CD14-positive monocyte (primary cell): ENCODE results near the gene TMEM59L. TPM values are rescaled to one million over a fixed set of nuclear protein-coding genes. Genes with fewer than 3 reads are reported as not detected.

Source experiments
- DNase-seq, 3 donors: peaks; one replicate each; pipeline ENCODE4 v3.0.0-alpha.2; 2011 to 2022
- H2AFZ ChIP-seq: 2 replicates; pipeline ENCODE4 v1.6.0; 2012; ENCODE audit warnings: mild to moderate bottlenecking, low read depth, low read length, inconsistent platforms; ENCODE audit not compliant: insufficient read depth, poor library complexity, severe bottlenecking
- H3K27ac ChIP-seq, 2 donors: 1 replicate in 1 of 2; 2 replicates in 1 of 2; pipeline ENCODE4 v1.5.1; 2012 to 2013; ENCODE audit warnings: low read length in 2 of 2, control low read depth in 1 of 2, inconsistent platforms in 1 of 2, low read depth in 1 of 2, mild to moderate bottlenecking in 1 of 2
- H3K27me3 ChIP-seq, 2 donors: one replicate each; pipeline versions ENCODE4 v1.6.0 to v1.6.1; 2011 to 2013; ENCODE audit warnings: low read length in 2 of 2; ENCODE audit not compliant: control insufficient read depth in 2 of 2, insufficient read depth in 2 of 2
- H3K36me3 ChIP-seq, 2 donors: replicated peaks in 1 of 2; 1 replicate in 1 of 2; 2 replicates in 1 of 2; pipeline versions ENCODE4 v1.5.1 to v1.6.1; 2012 to 2013; ENCODE audit warnings: low read length in 2 of 2, control low read depth in 1 of 2, inconsistent platforms in 1 of 2, mild to moderate bottlenecking in 1 of 2; ENCODE audit not compliant: insufficient read depth in 2 of 2, control insufficient read depth in 1 of 2
- H3K4me1 ChIP-seq, 2 donors: 1 replicate in 1 of 2; 2 replicates in 1 of 2; pipeline versions ENCODE4 v1.5.1 to v1.6.1; 2012 to 2013; ENCODE audit warnings: low read length in 2 of 2, control low read depth in 1 of 2, inconsistent platforms in 1 of 2, mild to moderate bottlenecking in 1 of 2, moderate library complexity in 1 of 2; ENCODE audit not compliant: insufficient read depth in 2 of 2, control insufficient read depth in 1 of 2
- H3K4me2 ChIP-seq: replicated peaks from 2 replicates; pipeline ENCODE3; 2012; ENCODE audit warnings: low read length, moderate library complexity, mild to moderate bottlenecking; ENCODE audit not compliant: poor library complexity, severe bottlenecking; ENCODE audit errors: extremely low read depth
- H3K4me3 ChIP-seq, 3 experiments: fragments of 200-600 bp in 1 of 3; sonication (generic) in 1 of 3; replicated peaks in 1 of 3; 1 replicate in 2 of 3; 2 replicates in 1 of 3; pipeline ENCODE4 v1.5.1; 2011 to 2013; ENCODE audit warnings: low read length in 3 of 3, mild to moderate bottlenecking in 3 of 3, control low read depth in 2 of 3, low read depth in 2 of 3, inconsistent platforms in 1 of 3, moderate library complexity in 1 of 3
- H3K79me2 ChIP-seq: 2 replicates; pipeline ENCODE4 v1.6.0; 2012; ENCODE audit warnings: mild to moderate bottlenecking, control low read depth, inconsistent platforms, low read length, moderate library complexity; ENCODE audit not compliant: insufficient read depth
- H3K9ac ChIP-seq: 2 replicates; pipeline ENCODE4 v1.6.0; 2017; ENCODE audit warnings: low read length, mild to moderate bottlenecking; ENCODE audit not compliant: insufficient read depth, poor library complexity, severe bottlenecking
- H3K9me3 ChIP-seq, 2 donors: replicated peaks in 1 of 2; 1 replicate in 1 of 2; 2 replicates in 1 of 2; pipeline versions ENCODE4 v1.5.1 to v1.6.1; 2012 to 2013; ENCODE audit warnings: low read length in 2 of 2, control low read depth in 1 of 2; ENCODE audit not compliant: control insufficient read depth in 1 of 2, insufficient read depth in 1 of 2
- H4K20me1 ChIP-seq: 2 replicates; pipeline ENCODE4 v1.6.0; 2012; ENCODE audit warnings: mild to moderate bottlenecking, low read length, control low read depth, moderate library complexity; ENCODE audit not compliant: insufficient read depth
- H3K27ac Mint-ChIP-seq, 7 donors: one replicate each; pipeline ENCODE4 v1.8.0; 2020; ENCODE audit warnings: mild to moderate bottlenecking in 7 of 7, mixed read lengths in 7 of 7, moderate library complexity in 6 of 7, inconsistent platforms in 2 of 7
- H3K27me3 Mint-ChIP-seq, 3 donors: one replicate each; pipeline ENCODE4 v1.8.0; 2021 to 2022; ENCODE audit warnings: low read depth in 3 of 3, mild to moderate bottlenecking in 3 of 3, mixed read lengths in 3 of 3, moderate library complexity in 3 of 3, inconsistent platforms in 1 of 3
- H3K36me3 Mint-ChIP-seq, 2 donors: one replicate each; pipeline ENCODE4 v1.8.0; 2020; ENCODE audit warnings: mixed read lengths in 2 of 2, inconsistent platforms in 1 of 2, mild to moderate bottlenecking in 1 of 2
- H3K4me1 Mint-ChIP-seq: one replicate; pipeline ENCODE4 v1.8.0; 2020; ENCODE audit warnings: mild to moderate bottlenecking, mixed read lengths
- H3K4me3 Mint-ChIP-seq, 2 donors: one replicate each; pipeline ENCODE4 v1.8.0; 2020; ENCODE audit warnings: mild to moderate bottlenecking in 2 of 2, mixed read lengths in 2 of 2, moderate library complexity in 1 of 2
- H3K9me3 Mint-ChIP-seq, 7 donors: one replicate each; pipeline ENCODE4 v1.8.0; 2020 to 2022; ENCODE audit warnings: mixed read lengths in 7 of 7, mild to moderate bottlenecking in 6 of 7, moderate library complexity in 6 of 7, inconsistent platforms in 2 of 7
- CTCF ChIP-seq: fragments of 200-600 bp; IDR thresholded peaks from one replicate; pipeline ENCODE4 v1.8.0; 2022; ENCODE audit warnings: antibody characterized with exemption, mild to moderate bottlenecking
- WGBS: methylation state at CpG from one replicate; pipeline ENCODE4 v1.1.5; 2013; ENCODE audit warnings: missing lambda C conversion rate; ENCODE audit not compliant: insufficient coverage; 5-methylcytosine and 5-hydroxymethylcytosine counted together
- intact Hi-C, 2 donors: fragments of 100-400 bp; cut with micrococcal nuclease; formaldehyde crosslinking; loops; one replicate each; pipeline versions ENCODE4 v1.15.0 to v1.15.1; 2023
- polyA plus RNA-seq, 3 donors: library from polyadenylated mRNA; depleted of rRNA in 1 of 3; unstranded in 2 of 3; stranded (reverse) in 1 of 3; fragments of 300-500 nt in 2 of 3; fragments of >200 nt in 1 of 3; fragmentation: Illumina TruSeq in 2 of 3; gene quantifications; 1 replicate in 2 of 3; 2 replicates in 1 of 3; pipeline ENCODE4 v1.2.3, GENCODE V29; 2012 to 2021

TMEM59L gene
- polyA plus RNA-seq, 3 donors, result not detected

- Histone ChIP-seq H3K27ac (no peak overlapping the region), H3K27me3 (no peaks in the 10 kb centered on the region), H3K9me3 (no peaks in the 10 kb centered on the region), H4K20me1 (peaks cover 70% of the 10 kb centered on the region), H3K9ac (no peak overlapping the region), H3K36me3 (peaks cover 0 to 2% of the 10 kb centered on the region in 2 donors), H3K4me2 (no peak overlapping the region), H3K79me2 (peaks cover 9% of the 10 kb centered on the region), H3K4me1 (peaks cover 15 to 22% of the 10 kb centered on the region in 2 donors), H2AFZ (no peak overlapping the region), H3K4me3 (no peak overlapping the region)
- WGBS, result 92% methylated on average over 33 of the region's 34 CpGs
- Mint-ChIP-seq H3K4me3 (no peak overlapping the region), H3K4me1 (peaks cover 23% of the 10 kb centered on the region), H3K27me3 (peaks cover 11 to 20% (median 11%) of the 10 kb centered on the region in 3 donors), H3K9me3 (no peaks in the 10 kb centered on the region), H3K27ac (peak overlapping the region in 1 of 7 donors; percentile 18), H3K36me3 (peaks cover 19 to 29% of the 10 kb centered on the region in 2 donors)
- intact Hi-C loops, result no loop called here
- TF ChIP-seq CTCF, result no peak
- DNase-seq, result no peak
These were observed 37.9 kb downstream of the TMEM59L start for GRCh38 chr19:18650468-18651041.

- Histone ChIP-seq H3K4me3 (no peak overlapping the region), H3K27ac (no peak overlapping the region), H3K9ac (no peak overlapping the region), H3K4me2 (no peak overlapping the region), H3K27me3 (no peaks in the 10 kb centered on the region), H3K79me2 (peaks cover 8% of the 10 kb centered on the region), H3K9me3 (no peaks in the 10 kb centered on the region), H3K4me1 (peaks cover 15 to 22% of the 10 kb centered on the region in 2 donors), H4K20me1 (peaks cover 77% of the 10 kb centered on the region), H3K36me3 (peaks cover 0 to 2% of the 10 kb centered on the region in 2 donors), H2AFZ (no peak overlapping the region)
- Mint-ChIP-seq H3K4me1 (peaks cover 23% of the 10 kb centered on the region), H3K9me3 (no peaks in the 10 kb centered on the region), H3K36me3 (peaks cover 19 to 27% of the 10 kb centered on the region in 2 donors), H3K4me3 (no peak overlapping the region), H3K27ac (no peak overlapping the region), H3K27me3 (peaks cover 11 to 20% (median 14%) of the 10 kb centered on the region in 3 donors)
- TF ChIP-seq CTCF, result no peak
- no peak for DNase-seq
- 100% methylated on average over 1 of the region's 1 CpG for WGBS
- intact Hi-C loops, result no loop called here
These were observed 38.6 kb downstream of the TMEM59L start for GRCh38 chr19:18651300-18651699.
